ENCODE results near the gene DRC3.
"Not testable (repeated sequence)": the region's sequence is repeated elsewhere in the genome, so short reads cannot be mapped to it uniquely, and the experiment has no call there.

Gene DRC3

GRCh38 chr17:17985555-17985954, 12.9 kb downstream of the DRC3 start:
- no peaks in the 10 kb centered on the region for H3K9me3 ChIP-seq (ENCODE audit: control insufficient read depth, low read length)
- H3K9ac ChIP-seq (ENCODE audit: low read length), result no peak overlapping the region
- peaks cover 18% of the 10 kb centered on the region for H3K4me1 ChIP-seq (ENCODE audit: control insufficient read depth, insufficient read depth, low read length)
- DNase-seq (ENCODE audit: low read depth), result no peak
- H3K4me3 ChIP-seq (ENCODE audit: low read length), result no peak overlapping the region
- no peaks in the 10 kb centered on the region for H3K27me3 ChIP-seq (replicated peaks; ENCODE audit: control insufficient read depth, insufficient read depth, low read length)
- H3K36me3 ChIP-seq (ENCODE audit: control insufficient read depth, insufficient read depth, low read length, severe bottlenecking), result no peaks in the 10 kb centered on the region

DNA sequence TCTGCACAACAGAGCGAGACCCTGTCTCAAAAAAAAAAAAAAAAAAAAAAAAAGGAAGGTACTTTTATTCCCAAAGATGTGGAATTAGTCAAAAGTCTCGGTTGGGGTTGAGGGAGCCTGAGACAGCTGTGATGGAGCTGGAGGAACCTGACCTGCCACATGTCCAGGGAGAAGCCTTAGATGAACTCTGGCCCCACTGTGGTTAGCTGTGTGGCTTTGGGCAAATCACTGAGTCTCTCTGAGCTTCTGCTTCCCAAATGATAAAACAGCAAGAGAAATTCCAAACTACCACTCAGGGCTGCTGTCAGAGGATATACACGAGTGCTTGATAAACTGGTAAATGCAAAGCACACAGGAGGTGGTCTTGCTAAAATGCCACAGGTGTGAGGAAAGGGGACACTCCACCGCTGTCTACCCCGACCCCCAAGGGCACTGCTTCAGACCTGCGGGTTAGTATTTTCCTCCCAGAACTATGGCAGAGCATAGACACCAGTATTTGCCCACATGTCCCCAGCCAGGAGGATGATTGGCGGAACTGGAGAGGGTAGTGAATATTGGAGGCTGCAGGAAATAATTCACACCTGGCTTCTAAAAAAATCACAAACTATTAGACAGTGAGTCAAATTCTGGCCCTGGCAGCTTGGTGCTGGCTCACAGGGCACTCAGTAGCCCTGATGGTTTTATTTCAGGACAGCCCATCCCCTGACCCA, 14.7 kb downstream of the DRC3 start:
- DNase-seq (ENCODE audit: low read depth), result no peak
- Histone ChIP-seq H3K9me3 (ENCODE audit: control insufficient read depth, low read length) (no peaks in the 10 kb centered on the region), H3K36me3 (ENCODE audit: control insufficient read depth, insufficient read depth, low read length, severe bottlenecking) (no peaks in the 10 kb centered on the region), H3K27me3 (replicated peaks; ENCODE audit: control insufficient read depth, insufficient read depth, low read length) (no peaks in the 10 kb centered on the region), H3K4me3 (ENCODE audit: low read length) (no peak overlapping the region), H3K9ac (ENCODE audit: low read length) (no peak overlapping the region), H3K4me1 (ENCODE audit: control insufficient read depth, insufficient read depth, low read length) (peaks cover 23% of the 10 kb centered on the region)

- Histone ChIP-seq H3K9me3 (ENCODE audit: control insufficient read depth, low read length) (no peaks in the 10 kb centered on the region), H3K4me1 (ENCODE audit: control insufficient read depth, insufficient read depth, low read length) (peaks cover 21% of the 10 kb centered on the region), H3K9ac (ENCODE audit: low read length) (no peak overlapping the region), H3K4me3 (ENCODE audit: low read length) (no peak overlapping the region), H3K36me3 (ENCODE audit: control insufficient read depth, insufficient read depth, low read length, severe bottlenecking) (no peaks in the 10 kb centered on the region), H3K27me3 (replicated peaks; ENCODE audit: control insufficient read depth, insufficient read depth, low read length) (no peaks in the 10 kb centered on the region)
- DNase-seq (ENCODE audit: low read depth), result no peak
Observed at GRCh38 chr17:17987901-17988300, 15.2 kb downstream of the DRC3 start.

DNA sequence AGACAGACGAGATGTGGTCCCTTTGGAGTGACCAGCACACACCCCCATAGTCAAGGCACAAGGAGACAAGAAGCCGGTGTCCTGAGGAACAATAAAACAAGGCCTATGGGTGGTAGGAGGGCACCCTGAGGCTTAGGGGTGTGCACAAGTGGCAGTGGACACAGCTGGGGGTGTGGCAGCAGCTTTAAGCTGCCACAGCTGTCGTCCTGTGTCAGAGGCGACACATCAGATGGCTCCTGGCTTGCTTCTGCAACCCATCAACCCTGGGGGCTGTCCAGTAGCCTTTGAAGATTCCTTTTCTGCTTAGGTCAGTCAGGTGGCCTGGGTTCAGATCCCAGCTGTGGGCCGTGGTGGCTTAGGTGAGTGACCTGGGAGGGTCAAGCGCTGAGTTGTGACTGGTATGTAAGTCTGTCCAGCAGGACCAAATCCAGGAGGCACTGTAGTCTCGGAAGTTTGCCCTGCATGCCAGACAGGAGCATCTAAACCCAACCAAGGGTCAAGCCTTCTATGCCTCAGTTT, 15.8 kb downstream of the DRC3 start:
- H3K4me1 ChIP-seq (ENCODE audit: control insufficient read depth, insufficient read depth, low read length), result peaks cover 15% of the 10 kb centered on the region
- no peaks in the 10 kb centered on the region for H3K27me3 ChIP-seq (replicated peaks; ENCODE audit: control insufficient read depth, insufficient read depth, low read length)
- H3K36me3 ChIP-seq (ENCODE audit: control insufficient read depth, insufficient read depth, low read length, severe bottlenecking), result no peaks in the 10 kb centered on the region
- no peak overlapping the region for H3K9ac ChIP-seq (ENCODE audit: low read length)
- no peaks in the 10 kb centered on the region for H3K9me3 ChIP-seq (ENCODE audit: control insufficient read depth, low read length)
- no peak for DNase-seq (ENCODE audit: low read depth)
- H3K4me3 ChIP-seq (ENCODE audit: low read length), result no peak overlapping the region

DNA sequence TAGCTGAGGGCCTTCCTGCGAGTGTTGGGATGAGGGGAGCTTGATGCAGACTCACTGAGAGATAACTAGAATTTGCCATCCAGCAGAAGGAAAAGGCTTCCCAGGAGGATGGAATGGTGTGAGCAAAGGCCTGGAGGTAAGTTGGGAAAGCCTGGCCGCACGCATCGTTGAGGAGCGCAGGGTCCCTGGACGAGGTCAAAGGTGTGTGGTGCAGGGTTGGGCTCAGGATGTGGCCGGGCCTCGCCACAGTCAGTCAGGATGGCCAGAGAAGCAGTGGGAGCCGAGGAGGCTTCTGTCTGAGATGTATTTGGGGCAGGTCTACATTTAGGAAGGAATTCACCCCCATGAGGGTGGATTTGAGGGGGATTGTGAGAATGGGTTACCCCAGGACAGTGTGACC, 16.4 kb downstream of the DRC3 start:
- no peak overlapping the region for H3K4me3 ChIP-seq (ENCODE audit: low read length)
- H3K9ac ChIP-seq (ENCODE audit: low read length), result no peak overlapping the region
- H3K27me3 ChIP-seq (replicated peaks; ENCODE audit: control insufficient read depth, insufficient read depth, low read length), result no peaks in the 10 kb centered on the region
- no peaks in the 10 kb centered on the region for H3K36me3 ChIP-seq (ENCODE audit: control insufficient read depth, insufficient read depth, low read length, severe bottlenecking)
- peaks cover 9% of the 10 kb centered on the region for H3K4me1 ChIP-seq (ENCODE audit: control insufficient read depth, insufficient read depth, low read length)
- no peak for DNase-seq (ENCODE audit: low read depth)
- H3K9me3 ChIP-seq (ENCODE audit: control insufficient read depth, low read length), result no peaks in the 10 kb centered on the region

- no peak for DNase-seq (ENCODE audit: low read depth)
- Histone ChIP-seq H3K27me3 (replicated peaks; ENCODE audit: control insufficient read depth, insufficient read depth, low read length) (no peaks in the 10 kb centered on the region), H3K9ac (ENCODE audit: low read length) (no peak overlapping the region), H3K4me3 (ENCODE audit: low read length) (no peak overlapping the region), H3K9me3 (ENCODE audit: control insufficient read depth, low read length) (no peaks in the 10 kb centered on the region), H3K36me3 (ENCODE audit: control insufficient read depth, insufficient read depth, low read length, severe bottlenecking) (no peaks in the 10 kb centered on the region), H3K4me1 (ENCODE audit: control insufficient read depth, insufficient read depth, low read length) (peaks cover 13% of the 10 kb centered on the region)
Observed at GRCh38 chr17:17989618-17990017, 17.0 kb downstream of the DRC3 start.

DNA sequence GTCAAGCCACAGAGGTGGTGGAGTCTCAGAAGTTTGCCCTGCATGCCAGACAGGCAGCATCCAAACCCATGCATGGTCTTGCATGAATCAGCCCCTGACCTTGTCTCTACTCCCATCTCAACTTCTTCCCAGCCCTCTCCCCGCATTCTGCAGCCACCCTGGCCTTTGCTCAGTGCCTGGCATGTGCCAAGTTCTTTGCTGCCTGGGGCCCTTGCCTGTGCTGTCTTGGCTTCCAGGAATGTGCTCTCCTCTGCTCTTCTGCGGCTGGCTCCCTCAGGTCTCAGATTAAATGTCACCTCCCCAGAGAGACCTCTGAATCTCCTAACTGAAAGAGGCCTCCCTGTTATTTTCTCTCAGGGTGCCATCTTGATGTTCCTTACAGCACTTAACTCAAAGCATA, 17.6 kb downstream of the DRC3 start:
- no peaks in the 10 kb centered on the region for H3K27me3 ChIP-seq (replicated peaks; ENCODE audit: control insufficient read depth, insufficient read depth, low read length)
- no peak overlapping the region for H3K9ac ChIP-seq (ENCODE audit: low read length)
- no peak overlapping the region for H3K4me3 ChIP-seq (ENCODE audit: low read length)
- no peaks in the 10 kb centered on the region for H3K9me3 ChIP-seq (ENCODE audit: control insufficient read depth, low read length)
- DNase-seq (ENCODE audit: low read depth), result no peak
- H3K4me1 ChIP-seq (ENCODE audit: control insufficient read depth, insufficient read depth, low read length), result peaks cover 19% of the 10 kb centered on the region
- H3K36me3 ChIP-seq (ENCODE audit: control insufficient read depth, insufficient read depth, low read length, severe bottlenecking), result no peaks in the 10 kb centered on the region

DNA sequence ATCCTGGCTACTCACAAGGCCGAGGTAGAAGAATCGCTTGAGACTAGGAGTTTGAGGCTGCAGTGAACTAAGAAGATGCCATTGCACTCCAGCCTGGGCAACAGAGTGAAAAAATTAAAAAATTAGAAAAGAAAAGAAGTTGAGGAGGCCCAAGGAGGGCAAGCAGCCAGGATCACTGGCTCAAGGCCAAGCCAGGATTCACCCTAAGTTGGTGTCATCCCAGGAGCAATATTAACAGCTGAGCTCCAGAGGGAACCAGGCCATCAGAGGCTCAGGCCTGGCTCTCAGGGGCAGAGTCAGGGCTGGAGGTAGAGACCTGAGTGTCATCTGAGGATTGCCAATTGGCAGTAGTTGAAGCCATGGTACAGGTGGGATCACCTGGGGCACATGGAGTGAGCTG, 20.7 kb downstream of the DRC3 start:
- Histone ChIP-seq H3K27me3 (replicated peaks; ENCODE audit: control insufficient read depth, insufficient read depth, low read length) (no peaks in the 10 kb centered on the region), H3K9me3 (ENCODE audit: control insufficient read depth, low read length) (no peaks in the 10 kb centered on the region), H3K9ac (ENCODE audit: low read length) (no peak overlapping the region), H3K4me3 (ENCODE audit: low read length) (no peak overlapping the region), H3K36me3 (ENCODE audit: control insufficient read depth, insufficient read depth, low read length, severe bottlenecking) (no peaks in the 10 kb centered on the region), H3K4me1 (ENCODE audit: control insufficient read depth, insufficient read depth, low read length) (peaks cover 19% of the 10 kb centered on the region)
- DNase-seq (ENCODE audit: low read depth), result no peak

DNA sequence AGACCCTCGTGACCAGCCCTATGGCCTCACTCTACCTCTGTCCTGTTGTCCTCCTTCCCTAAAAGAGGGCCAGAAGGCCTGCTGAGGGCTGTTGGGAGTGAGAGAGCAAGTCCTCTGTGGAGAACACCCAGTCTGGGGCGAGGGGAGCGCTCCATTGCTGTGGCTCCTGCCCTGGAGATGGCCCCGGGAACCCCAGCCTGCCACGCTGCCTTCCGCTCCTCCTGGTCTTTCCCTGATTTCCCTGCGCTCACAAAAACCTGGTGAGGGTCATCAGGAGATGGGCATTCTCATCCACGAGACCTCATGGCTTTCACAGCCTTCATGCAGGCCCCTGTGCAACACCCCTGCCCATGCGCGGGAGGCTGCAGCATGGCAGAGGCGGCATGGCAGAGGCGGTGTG, 21.2 kb downstream of the DRC3 start:
- no peaks in the 10 kb centered on the region for H3K27me3 ChIP-seq (replicated peaks; ENCODE audit: control insufficient read depth, insufficient read depth, low read length)
- no peaks in the 10 kb centered on the region for H3K9me3 ChIP-seq (ENCODE audit: control insufficient read depth, low read length)
- no peak overlapping the region for H3K4me3 ChIP-seq (ENCODE audit: low read length)
- no peak overlapping the region for H3K9ac ChIP-seq (ENCODE audit: low read length)
- peaks cover 19% of the 10 kb centered on the region for H3K4me1 ChIP-seq (ENCODE audit: control insufficient read depth, insufficient read depth, low read length)
- H3K36me3 ChIP-seq (ENCODE audit: control insufficient read depth, insufficient read depth, low read length, severe bottlenecking), result no peaks in the 10 kb centered on the region
- no peak for DNase-seq (ENCODE audit: low read depth)

- Histone ChIP-seq H3K4me1 (ENCODE audit: control insufficient read depth, insufficient read depth, low read length) (peaks cover 19% of the 10 kb centered on the region), H3K9ac (ENCODE audit: low read length) (no peak overlapping the region), H3K36me3 (ENCODE audit: control insufficient read depth, insufficient read depth, low read length, severe bottlenecking) (no peaks in the 10 kb centered on the region), H3K4me3 (ENCODE audit: low read length) (no peak overlapping the region), H3K9me3 (ENCODE audit: control insufficient read depth, low read length) (no peaks in the 10 kb centered on the region), H3K27me3 (replicated peaks; ENCODE audit: control insufficient read depth, insufficient read depth, low read length) (no peaks in the 10 kb centered on the region)
- peak; percentile 26 for DNase-seq (ENCODE audit: low read depth)
Observed at GRCh38 chr17:17994271-17995069, 21.8 kb downstream of the DRC3 start.

- H3K36me3 ChIP-seq (ENCODE audit: control insufficient read depth, insufficient read depth, low read length, severe bottlenecking); H3K27me3 ChIP-seq (replicated peaks; ENCODE audit: control insufficient read depth, insufficient read depth, low read length); H3K9ac ChIP-seq (ENCODE audit: low read length); H3K4me3 ChIP-seq (ENCODE audit: low read length); DNase-seq (ENCODE audit: low read depth); H3K9me3 ChIP-seq (ENCODE audit: control insufficient read depth, low read length): not testable (repeated sequence)
- peaks cover 13% of the 10 kb centered on the region for H3K4me1 ChIP-seq (ENCODE audit: control insufficient read depth, insufficient read depth, low read length)
Observed at GRCh38 chr17:17995887-17996286, 23.2 kb downstream of the DRC3 start.

All from adipocyte (in vitro differentiated cells).